HG02884 (cell line): ENCODE measurements around the gene CCHCR1.
A peak's percentile ranks its signal among the peaks of the same experiment; 100 is the strongest.
"Not testable (repeated sequence)": the region's sequence is repeated elsewhere in the genome, so short reads cannot be mapped to it uniquely, and the experiment has no call there.

ENCODE experiments used
- ATAC-seq: cut with Tn5 transposase; IDR thresholded peaks from one replicate; pipeline ENCODE4 v1.9.1; 2021; ENCODE audit warnings: mild to moderate bottlenecking, moderate library complexity; ENCODE audit not compliant: unreplicated experiment

Gene CCHCR1

DNA sequence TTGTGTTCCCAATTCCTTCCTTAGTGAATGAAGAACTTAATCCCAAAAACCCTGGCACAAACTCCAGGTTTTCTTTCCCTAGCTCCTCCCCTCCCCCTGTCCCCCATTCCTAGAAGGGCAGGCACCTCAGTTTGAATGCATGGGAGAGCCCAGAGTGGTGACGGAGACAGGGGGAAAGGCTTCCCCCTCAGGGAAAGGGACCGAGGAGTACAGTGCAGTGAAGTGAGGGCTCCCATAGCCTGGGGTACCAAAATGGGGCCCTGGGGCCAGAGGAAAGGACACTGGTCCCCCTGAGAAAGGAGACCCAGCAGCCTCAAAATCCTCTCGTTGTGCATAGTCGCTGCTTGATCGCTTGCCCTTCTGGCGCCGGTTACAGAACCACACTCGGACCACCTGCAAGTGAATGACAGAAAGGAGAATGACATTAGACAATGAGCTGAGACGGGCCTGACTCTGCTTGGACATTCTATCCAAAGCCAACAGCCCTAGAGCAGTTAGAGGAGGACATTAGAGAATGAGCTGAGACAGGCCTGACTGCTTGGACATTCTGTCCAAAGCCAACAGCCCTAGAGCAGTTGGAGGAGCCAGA, 7.0 kb upstream of the CCHCR1 start:
- ATAC-seq, result not testable (repeated sequence)

DNA sequence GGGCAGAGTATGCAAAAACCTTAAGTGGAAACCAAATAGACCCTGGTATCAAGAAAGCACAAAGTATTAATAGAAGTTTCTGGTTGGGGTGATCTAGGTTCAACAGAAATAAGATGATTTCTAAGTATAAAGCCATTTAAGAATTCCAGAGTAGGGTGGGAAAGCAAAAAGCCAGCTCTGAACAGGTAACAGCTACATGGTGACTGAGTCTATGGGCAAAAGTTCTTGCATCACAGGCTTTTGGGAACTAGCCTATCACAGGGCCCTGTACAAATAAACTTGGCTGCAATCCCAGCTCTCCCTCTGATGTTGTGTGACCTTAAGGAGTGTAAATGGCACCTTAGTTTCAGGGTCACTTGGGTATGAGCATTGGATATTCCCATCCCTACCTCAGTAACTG, 6.3 kb upstream of the CCHCR1 start:
- ATAC-seq, result no peak

DNA sequence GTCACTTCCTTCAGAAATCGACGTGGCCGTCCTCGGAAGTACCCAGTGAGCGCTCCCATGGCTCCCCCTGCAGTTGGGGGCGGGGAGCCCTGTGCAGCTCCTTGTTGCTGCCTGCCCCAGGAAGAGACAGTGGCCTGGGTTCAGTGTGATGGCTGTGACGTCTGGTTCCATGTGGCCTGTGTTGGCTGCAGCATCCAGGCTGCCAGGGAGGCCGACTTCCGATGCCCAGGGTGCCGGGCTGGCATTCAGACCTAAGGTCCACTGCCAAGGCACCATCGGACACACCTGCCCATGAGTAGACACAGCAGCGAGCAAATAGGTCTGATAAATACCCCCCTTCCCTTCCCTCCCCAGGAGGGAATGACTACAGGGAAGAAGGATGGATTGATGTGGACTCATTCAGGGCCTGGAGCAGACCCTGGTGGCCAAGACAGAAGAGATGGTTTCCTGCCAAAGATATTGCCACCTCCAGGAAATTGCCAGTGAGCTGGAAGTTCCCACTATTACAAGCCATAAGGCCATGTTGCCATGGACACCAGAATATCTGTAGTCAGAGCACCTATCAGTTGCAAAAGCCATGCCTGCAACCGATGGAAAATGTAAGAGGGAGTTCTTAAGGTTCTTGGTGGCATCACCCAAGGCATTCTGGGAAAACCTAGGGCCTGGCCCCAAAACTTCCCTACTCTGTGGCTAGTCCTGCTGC, 5.0 kb upstream of the CCHCR1 start:
- no peak for ATAC-seq

DNA sequence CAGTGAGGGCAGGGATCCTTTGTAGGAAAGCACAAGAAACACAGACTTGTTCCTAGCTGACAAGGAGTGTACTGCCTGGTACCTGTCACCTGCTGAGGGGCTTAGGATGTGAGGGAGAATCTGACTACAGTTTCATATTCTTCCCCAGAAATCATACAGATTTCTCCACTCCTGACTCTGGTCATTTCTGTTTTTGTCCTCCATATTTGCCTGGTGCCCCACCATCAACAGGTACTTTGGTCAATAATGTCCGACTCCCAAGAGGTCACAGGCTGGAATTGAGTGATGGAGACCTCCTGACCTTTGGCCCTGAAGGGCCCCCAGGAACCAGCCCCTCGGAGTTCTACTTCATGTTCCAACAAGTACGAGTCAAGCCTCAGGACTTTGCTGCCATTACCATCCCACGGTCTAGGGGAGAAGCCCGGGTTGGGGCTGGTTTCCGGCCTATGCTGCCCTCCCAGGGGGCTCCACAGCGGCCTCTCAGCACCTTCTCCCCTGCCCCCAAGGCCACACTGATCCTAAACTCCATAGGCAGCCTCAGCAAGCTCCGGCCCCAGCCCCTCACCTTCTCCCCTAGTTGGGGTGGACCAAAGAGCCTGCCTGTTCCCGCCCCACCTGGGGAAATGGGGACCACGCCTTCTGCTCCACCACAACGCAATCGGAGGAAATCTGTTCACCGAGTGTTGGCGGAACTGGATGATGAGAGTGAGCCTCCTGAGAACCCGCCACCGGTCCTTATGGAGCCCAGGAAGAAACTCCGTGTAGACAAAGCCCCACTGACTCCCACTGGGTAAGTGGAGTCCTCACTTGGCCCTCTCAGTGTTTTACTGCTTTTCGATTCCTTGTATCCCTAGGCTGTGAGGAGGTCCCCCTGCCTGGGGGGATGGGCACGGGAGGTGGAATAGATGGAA, 3.9 kb upstream of the CCHCR1 start:
- ATAC-seq, result no peak

DNA sequence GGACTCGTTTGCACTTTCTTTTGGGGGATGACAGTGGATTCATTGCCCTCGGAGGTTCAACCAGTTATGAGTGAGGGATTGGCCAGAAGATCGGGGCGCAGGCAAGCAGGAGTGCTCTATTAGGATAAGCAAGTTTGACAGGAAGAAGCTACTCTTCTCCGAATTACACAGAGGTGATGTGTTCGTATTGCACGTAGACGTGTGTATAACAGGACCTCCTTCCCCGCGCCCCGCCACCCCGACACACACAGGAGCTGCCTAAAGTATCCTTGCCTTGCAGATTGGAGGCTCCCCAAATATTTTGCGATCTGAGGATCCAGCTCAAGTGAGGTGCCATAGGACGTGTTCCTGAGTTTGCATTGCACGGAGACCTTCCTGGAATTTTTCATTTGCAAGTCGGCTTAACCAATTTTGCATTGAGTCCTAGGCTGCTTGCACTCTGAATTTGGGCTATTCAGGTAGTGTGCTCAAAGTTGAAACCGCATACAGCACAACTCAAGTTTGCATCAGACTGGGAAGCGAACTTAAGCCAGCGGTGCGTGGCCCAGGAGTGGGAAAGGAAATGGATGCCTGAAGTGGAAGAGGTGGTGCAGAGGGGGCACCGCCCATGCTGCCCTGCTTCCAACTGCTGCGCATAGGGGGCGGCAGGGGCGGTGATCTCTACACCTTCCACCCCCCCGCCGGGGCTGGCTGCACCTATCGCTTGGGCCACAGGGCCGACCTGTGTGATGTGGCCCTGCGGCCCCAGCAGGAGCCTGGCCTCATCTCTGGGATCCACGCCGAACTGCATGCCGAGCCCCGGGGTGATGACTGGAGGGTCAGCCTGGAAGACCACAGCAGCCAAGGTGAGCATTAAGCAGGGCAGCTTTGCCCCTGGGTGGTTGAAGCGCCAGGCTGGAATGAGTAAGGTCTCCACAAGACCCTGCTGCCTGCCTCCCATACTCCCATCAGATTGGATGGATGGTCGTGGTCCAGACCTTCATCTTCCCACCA, 1.6 kb upstream of the CCHCR1 start:
- no peak for ATAC-seq

DNA sequence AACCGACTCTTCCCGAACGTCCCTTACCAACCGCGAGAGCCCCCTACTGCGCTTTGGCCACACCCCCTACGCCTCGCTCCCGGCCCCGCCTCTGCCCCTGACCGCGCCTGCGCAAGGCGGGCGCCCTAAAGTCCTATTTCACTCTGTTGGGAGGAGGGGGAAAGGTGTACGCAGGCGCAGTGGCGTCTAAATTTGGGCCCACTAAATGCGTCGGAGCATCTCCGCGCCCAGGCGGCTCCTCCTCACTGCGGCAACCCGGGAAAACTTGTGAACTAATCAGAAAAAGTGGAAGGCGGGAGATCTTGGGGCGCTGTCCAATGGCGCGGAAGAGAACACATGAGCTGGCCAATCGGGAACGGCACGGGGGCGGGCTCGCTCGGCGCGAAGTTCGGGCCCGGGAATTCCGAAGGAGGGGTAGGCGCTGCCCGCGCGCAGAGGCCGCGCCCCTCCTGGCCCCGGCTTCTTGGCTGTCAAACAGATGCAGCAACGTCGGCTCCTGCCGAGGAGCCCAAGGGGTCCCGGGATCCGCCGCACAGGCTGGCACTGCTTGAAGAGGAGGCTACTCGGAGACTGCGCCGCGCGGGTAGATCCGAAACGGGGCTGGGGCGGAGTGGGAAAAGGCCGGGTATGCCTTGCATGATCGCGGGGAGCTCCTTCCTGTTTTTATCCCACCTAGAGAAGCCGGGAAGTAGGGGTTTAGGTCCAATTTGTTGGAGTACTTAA, 699 bp upstream of the CCHCR1 start, which contains the start of gene TCF19:
TSS of gene TCF19 (plus strand) at position 450 of the 723 bp plus-strand sequence. CDS start 881 bp downstream, outside the sequence.
- ATAC-seq, result peak; percentile 70

DNA sequence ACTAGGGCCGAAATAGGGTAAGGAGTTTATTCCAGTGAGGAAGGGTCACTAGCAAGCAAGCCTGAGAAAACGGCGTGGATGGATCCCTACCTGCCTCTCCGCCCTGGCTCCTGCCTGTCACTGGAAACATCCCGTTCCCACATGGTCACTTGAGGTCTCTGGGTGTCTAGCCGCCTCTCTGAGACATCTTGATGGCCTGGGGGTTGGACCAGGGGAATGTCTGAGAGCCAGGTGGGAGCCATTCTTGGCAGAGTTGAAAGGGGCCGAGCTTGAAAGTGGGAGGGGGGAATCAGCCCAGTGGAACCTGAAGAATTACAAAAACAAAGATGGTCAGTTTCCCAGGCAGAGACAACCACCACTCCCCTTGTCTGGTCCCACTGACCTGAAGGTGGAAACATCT, 961 bp downstream of the CCHCR1 start:
- no peak for ATAC-seq

DNA sequence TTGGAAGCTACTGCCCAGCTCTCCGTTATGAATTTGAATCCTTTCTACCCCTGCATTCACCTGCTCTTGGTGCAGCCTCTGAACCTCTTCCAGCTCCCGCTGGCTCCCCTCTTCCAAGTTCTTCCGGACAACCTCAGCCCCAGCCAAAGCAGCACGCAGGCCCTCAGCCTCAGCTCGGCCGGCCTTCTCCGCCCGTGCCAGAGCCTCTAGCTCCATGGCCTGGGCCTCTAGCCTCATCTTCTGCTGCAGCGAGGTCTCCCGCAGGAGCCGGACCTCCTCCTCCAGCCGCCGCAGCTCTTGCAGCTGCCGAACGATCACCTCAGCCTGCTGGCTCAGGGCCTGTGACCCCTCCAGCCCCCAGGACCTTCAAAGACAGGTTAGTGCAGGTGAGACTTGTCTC, 3.2 kb downstream of the CCHCR1 start:
- ATAC-seq, result no peak

DNA sequence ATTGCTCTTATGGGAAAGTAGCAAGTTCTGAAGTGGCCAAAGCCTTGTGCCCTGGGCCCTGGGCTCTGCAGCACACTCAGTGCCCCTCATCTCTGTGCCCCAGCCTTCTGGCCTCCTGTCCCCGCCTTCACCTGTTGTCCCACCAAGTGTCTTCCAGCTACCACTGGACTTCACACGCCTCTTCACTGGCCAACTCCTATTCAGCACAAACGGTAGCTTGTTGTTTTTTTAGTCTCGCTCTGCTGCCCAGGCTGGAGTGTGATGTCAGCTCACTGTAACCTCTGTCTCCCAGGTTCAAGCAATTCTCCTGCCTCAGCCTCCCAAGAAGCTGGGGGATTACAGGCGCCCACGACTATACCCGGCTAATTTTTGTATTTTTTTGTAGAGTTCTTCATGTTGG, 4.8 kb downstream of the CCHCR1 start:
- ATAC-seq, result no peak

DNA sequence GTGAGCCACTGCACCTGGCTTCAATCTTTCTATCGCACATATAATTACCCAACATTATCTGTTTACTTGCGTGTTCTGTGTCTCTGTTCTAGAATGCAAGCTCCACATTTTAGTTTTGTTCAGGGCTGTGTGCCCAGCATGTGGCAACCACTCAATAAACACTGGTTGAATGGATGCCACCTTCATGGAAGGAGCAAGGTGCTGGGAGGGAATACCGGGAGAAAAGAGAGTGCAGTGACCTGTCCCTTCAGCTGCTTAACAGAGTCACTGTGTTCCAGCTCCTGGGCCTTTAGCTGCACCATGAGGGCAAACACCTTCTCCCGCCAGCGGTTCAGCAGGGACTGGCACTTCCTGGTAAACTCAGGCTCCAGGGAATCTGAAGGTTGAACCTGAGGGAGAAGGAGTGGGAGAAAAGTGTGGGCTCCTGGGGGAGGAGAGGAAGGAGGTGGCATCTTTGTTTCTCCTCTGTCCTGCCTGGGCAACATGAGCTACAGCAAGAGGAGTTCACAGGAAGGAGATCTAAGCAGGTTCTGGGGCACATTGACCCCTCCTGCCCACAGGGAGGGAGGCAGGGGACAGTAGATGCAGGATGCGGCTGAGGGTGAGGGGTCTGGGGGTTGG, 7.7 kb downstream of the CCHCR1 start:
- no peak for ATAC-seq

DNA sequence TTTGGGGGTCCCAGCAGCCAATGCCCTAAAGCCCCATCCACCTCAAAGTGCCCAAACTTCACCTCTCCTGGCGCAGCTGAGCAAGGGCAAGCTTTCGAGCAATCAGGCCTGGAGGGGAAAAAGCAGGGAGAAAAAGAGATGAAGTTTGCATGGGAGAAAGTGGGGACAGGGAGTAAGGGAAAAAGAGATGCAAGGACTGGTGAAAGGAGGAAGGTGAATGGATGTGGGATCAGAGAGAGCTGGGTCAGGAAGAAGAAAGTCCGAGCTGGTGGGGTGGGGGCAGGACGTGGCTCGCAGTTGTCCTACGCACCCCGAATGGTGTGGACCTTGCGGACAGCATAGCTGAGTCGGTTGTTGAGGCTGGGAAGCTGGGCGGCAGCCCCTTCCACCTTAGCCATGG, 12.2 kb downstream of the CCHCR1 start:
- no peak for ATAC-seq

DNA sequence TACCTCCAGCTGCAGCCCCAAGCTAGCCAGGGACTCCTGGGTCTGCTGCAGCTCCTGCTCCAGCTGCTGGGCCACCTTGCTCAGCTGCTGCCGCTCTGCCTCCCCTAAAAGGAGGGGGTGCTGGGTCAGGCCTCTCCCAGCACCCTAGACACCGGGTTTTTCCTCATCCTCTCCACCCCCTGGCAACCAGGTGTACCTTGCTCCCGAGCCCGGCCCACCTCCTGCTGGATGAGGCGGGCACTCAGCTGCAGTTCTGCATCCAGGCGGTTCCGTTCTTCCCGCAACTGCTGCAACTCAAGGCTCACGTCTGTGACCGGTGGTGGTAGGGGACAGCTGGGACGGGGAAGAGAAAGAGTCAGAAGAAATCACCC, 12.6 kb downstream of the CCHCR1 start:
- ATAC-seq, result no peak

DNA sequence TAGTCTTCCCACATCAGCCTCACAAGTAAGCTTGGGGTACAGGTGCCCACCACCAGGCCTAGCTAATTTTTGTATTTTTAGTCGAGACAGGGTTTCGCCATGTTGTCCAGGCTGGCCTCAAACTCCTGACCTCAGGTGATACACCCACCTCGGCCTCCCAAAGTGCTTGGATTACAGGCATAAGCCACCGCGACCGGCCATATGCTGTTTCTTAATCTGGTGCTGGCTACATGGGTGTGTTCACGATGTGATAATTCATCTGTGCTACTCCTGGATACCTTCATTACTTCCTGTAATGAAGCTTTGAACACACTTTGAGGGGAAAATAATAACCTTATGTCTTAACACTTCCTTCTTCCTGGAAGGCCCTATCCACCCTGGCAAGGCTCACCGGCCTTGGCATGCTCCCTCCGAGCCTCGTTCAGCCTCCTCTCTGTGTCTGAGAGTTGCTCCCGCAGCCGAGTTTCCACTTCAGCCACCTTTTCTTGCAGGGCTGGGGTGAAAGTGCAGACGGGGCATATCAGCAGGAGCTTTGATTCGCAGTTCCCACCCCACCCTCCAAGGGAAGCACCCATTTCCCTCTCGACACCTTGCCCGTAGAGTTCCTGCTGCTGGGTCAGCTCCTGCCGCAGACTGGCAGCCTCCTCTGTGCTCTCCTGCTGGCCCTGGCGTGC, 13.2 kb downstream of the CCHCR1 start:
- ATAC-seq, result no peak

DNA sequence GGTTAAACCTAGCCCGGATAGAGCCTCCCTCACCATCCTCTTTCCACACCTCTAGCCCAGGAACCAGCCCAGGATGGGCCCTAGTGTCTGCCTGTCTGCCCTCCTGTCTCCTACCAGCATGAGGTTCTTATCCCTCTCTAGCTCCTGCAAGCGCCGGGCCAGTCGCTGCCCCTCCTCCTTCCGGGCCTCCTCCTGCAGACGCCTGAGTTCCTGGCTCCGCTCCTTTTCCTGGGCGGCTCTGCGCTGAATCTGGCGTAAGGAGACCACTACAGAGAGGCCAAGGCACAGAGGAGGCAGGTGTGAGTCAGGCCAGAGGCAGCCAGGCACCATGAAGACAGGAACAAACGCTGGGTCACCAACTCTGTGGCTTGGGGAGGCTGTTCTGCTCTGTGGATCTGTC, 14.5 kb downstream of the CCHCR1 start:
- ATAC-seq, result no peak

DNA sequence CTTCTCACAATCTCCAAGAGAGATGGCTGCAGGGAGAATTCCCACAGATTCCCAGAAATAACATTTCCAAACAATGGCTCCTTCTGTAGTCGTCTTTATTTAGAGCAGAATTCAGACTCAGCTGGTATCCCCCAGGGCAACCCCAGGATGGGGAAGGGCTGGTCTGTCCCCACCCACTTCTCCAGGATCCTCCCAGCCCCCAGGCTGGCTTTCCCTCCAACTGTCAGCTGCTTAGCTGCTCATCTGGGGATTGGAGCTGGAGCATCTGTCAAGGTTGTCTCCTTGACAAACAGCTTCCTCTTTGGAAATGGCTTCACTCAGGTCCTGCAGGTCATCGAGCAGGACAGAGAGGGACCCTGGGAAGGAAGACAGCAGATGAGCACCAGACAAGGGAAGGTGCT, 15.2 kb downstream of the CCHCR1 start:
- no peak for ATAC-seq

DNA sequence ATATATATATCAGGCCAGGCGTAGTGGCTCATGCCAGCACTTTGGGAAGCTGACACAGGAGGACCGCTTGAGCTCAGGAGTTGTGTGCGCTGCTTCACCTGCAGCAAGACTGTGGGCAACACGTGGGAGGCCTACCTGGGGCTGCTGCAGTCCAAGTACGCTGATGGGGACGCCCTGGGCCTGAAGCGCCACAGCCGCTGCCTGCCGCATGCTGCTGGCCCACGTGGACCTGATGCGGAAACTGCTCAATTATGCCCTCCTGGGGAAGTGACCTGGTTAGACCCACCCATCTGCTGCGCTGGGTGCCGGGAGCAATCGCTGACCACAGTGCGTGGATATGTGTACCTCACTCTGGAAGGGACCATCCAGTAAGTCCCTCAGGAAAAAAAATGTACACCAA, 17.0 kb downstream of the CCHCR1 start:
- no peak for ATAC-seq

DNA sequence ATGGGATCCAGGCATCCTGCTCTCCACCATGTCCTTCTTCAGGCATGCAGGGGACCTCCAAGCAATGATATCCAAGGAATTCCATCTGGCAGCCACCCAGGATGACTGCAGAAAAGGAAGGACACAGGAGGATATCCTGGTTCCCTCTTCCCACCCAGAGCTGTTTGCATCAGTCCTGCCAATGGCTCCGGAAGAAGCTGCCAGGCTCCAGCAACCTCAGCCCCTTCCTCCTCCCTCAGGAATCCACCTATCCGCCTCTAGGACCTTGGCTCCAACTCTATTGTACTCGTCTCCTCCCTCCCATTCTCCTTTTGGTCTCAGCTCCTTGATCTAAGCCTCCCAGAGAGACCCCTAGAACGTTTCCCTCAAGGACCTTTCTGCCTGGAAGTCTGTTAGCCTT, 18.0 kb downstream of the CCHCR1 start:
- no peak for ATAC-seq

DNA sequence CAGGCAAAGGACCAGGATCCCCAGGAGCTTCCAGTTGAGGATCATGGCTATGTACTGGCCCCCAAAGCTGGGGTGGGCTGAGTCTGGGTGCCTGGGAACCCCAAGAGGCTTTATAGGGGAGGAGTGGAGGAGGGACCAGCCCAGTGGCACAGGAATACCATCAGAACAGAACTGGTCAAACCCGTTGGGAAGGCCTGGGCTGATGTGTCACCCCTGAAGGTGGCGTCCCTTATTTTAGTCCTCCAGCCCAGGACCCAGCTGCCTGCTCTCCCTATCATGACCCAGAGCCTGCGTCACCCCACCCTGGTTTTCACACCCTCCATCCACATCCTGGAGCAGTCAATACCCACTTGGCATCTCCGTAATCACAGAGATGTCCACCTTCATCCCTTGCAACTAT, 18.6 kb downstream of the CCHCR1 start, which contains the start of gene PSORS1C2:
TSS of gene PSORS1C2 (minus strand) at position 85 of the 400 bp plus-strand sequence. CDS start at position 45, 40 bp downstream.
- no peak for ATAC-seq

DNA sequence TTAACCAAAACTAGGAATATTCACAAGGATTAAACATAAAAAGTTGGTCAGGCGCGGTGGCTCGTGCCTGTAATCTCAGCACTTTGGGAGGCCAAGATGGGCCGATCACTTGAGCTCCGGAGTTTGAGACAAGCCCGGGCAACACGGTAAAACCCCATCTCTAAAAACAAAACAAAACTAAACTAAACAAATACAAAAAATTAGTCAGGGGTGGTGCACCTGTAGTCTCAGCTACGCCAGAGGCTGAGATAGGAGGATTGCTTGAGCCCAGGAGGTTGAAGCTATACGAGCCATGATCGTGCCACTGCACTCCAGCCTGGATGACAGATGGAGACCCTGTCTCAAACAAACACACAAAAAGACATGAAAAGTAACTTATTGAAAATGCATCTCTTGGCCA, 21.9 kb downstream of the CCHCR1 start:
- ATAC-seq, result no peak
